K562 (cell line): ENCODE results near the gene BTRC.

ENCODE experiments used
- CHD2 ChIP-seq: IDR thresholded peaks from 2 replicates; pipeline ENCODE4 v1.6.1; 2011; ENCODE audit warnings: low read depth, low read length
- CSDE1 ChIP-seq, 2 experiments: fragments of 450-650 bp; IDR thresholded peaks; 2 replicates each; pipeline ENCODE4 v1.6.1; 2016; ENCODE audit warnings: mild to moderate bottlenecking in 1 of 2
- ETV1 ChIP-seq: fragments of 450-650 bp; conservative IDR thresholded peaks from 2 replicates; pipeline ENCODE4 v1.6.1; 2016; ENCODE audit warnings: missing genetic modification characterization, control low read depth, low read depth, missing compliant biosample characterization
- FOXJ3 ChIP-seq: sonication (generic); formaldehyde crosslinking; IDR thresholded peaks from 2 replicates; pipeline ENCODE4 v1.4.0; 2020; ENCODE audit warnings: mild to moderate bottlenecking, missing genetic modification reagents
- HNRNPL ChIP-seq: fragments of 200-400 bp; formaldehyde crosslinking; IDR thresholded peaks from 2 replicates; pipeline ENCODE4 v1.6.1; 2017; ENCODE audit warnings: low read depth, mild to moderate bottlenecking, low read length
- LARP7 ChIP-seq: fragments of 450-650 bp; IDR thresholded peaks from 2 replicates; pipeline ENCODE4 v1.6.1; 2016
- POLR2A ChIP-seq: fragments of 450-650 bp; conservative IDR thresholded peaks from 2 replicates; pipeline ENCODE4 v1.6.1; 2016
- RBM22 ChIP-seq: fragments of 200-400 bp; formaldehyde crosslinking; IDR thresholded peaks from 2 replicates; pipeline ENCODE4 v1.6.1; 2018; ENCODE audit warnings: low read length, low read depth; ENCODE audit not compliant: poor library complexity, severe bottlenecking
- RFX5 ChIP-seq: IDR thresholded peaks from 2 replicates; pipeline ENCODE4 v1.6.1; 2011; ENCODE audit warnings: low read depth, mild to moderate bottlenecking, improper control_type of control experiment, low read length
- TF ChIP-seq, protein P1 (sequence below): fragments of 450-650 bp; IDR thresholded peaks from 2 replicates; pipeline ENCODE4 v1.6.1; 2018; ENCODE audit not compliant: partially characterized antibody
- TF ChIP-seq, protein P2 (sequence below), 3 experiments: IDR thresholded peaks in 2 of 3; conservative IDR thresholded peaks in 1 of 3; 2 replicates each; pipeline ENCODE4 v1.5.1; 2011 to 2012; ENCODE audit warnings: low read length in 3 of 3, mild to moderate bottlenecking in 3 of 3, control low read depth in 2 of 3, improper control_type of control experiment in 1 of 3, inconsistent platforms in 1 of 3, low read depth in 1 of 3, mixed read lengths in 1 of 3, moderate library complexity in 1 of 3; ENCODE audit not compliant: insufficient read depth in 2 of 3

DNA sequence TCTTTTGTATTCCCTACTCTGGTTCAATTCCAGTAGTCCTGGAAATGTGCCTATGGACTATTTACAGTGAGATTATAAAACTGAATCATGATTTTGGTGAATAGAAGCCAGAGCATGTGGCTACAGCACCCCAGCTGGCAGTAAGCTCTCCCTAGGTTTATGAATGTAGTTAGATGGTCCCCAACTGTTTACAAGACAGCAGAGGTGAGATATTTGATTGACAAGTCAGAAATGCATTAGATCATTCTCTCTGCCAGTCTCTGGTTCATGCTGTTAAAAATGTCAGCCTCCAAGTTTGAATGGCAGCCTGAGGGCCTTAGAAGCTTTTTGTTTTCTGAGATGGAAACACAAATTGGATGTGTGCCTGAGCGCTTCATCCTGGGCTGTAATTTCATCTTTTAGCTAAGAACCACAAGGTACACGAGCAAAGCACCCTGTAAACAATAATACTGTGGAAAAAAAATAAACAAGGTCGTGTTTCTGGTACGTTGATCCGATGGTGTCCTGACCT is 85.0 kb downstream of the BTRC start:
- TF ChIP-seq, protein P1, sequence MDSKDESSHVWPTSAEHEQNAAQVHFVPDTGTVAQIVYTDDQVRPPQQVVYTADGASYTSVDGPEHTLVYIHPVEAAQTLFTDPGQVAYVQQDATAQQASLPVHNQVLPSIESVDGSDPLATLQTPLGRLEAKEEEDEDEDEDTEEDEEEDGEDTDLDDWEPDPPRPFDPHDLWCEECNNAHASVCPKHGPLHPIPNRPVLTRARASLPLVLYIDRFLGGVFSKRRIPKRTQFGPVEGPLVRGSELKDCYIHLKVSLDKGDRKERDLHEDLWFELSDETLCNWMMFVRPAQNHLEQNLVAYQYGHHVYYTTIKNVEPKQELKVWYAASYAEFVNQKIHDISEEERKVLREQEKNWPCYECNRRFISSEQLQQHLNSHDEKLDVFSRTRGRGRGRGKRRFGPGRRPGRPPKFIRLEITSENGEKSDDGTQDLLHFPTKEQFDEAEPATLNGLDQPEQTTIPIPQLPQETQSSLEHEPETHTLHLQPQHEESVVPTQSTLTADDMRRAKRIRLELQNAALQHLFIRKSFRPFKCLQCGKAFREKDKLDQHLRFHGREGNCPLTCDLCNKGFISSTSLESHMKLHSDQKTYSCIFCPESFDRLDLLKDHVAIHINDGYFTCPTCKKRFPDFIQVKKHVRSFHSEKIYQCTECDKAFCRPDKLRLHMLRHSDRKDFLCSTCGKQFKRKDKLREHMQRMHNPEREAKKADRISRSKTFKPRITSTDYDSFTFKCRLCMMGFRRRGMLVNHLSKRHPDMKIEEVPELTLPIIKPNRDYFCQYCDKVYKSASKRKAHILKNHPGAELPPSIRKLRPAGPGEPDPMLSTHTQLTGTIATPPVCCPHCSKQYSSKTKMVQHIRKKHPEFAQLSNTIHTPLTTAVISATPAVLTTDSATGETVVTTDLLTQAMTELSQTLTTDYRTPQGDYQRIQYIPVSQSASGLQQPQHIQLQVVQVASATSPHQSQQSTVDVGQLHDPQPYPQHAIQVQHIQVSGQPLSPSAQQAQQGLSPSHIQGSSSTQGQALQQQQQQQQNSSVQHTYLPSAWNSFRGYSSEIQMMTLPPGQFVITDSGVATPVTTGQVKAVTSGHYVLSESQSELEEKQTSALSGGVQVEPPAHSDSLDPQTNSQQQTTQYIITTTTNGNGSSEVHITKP = no peak
- TF ChIP-seq RBM22 (no peak), FOXJ3 (CRISPR knock-in tag) (no peak), ETV1 (no peak), CSDE1 (IDR thresholded peaks at IDR 0.05) (no peak), POLR2A (no peak), LARP7 (no peak), HNRNPL (no peak), RFX5 (no peak), CHD2 (no peak)
- TF ChIP-seq, protein P2, sequence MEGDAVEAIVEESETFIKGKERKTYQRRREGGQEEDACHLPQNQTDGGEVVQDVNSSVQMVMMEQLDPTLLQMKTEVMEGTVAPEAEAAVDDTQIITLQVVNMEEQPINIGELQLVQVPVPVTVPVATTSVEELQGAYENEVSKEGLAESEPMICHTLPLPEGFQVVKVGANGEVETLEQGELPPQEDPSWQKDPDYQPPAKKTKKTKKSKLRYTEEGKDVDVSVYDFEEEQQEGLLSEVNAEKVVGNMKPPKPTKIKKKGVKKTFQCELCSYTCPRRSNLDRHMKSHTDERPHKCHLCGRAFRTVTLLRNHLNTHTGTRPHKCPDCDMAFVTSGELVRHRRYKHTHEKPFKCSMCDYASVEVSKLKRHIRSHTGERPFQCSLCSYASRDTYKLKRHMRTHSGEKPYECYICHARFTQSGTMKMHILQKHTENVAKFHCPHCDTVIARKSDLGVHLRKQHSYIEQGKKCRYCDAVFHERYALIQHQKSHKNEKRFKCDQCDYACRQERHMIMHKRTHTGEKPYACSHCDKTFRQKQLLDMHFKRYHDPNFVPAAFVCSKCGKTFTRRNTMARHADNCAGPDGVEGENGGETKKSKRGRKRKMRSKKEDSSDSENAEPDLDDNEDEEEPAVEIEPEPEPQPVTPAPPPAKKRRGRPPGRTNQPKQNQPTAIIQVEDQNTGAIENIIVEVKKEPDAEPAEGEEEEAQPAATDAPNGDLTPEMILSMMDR (IDR thresholded peaks at IDR 0.05 in 2 of 3, conservative IDR thresholded peaks at IDR 0.05 in 1 of 3; ENCODE audit: insufficient read depth in 2 of 3, low read depth in 1 of 3, low read length in 3 of 3) = no peak
